Stimulated activated CD4-positive, alpha-beta T cell treated with anti-CD3 and anti-CD28 coated beads, TNF-alpha, amount 100 ng/mL, for 24 hours (primary cell): ENCODE data around the gene LMAN2L.

Experiments used
- DNase-seq, 3 experiments: peaks; one replicate each; pipeline ENCODE4 v3.0.0-alpha.2; 2020; ENCODE audit warnings: low read depth in 3 of 3

Gene LMAN2L

DNA sequence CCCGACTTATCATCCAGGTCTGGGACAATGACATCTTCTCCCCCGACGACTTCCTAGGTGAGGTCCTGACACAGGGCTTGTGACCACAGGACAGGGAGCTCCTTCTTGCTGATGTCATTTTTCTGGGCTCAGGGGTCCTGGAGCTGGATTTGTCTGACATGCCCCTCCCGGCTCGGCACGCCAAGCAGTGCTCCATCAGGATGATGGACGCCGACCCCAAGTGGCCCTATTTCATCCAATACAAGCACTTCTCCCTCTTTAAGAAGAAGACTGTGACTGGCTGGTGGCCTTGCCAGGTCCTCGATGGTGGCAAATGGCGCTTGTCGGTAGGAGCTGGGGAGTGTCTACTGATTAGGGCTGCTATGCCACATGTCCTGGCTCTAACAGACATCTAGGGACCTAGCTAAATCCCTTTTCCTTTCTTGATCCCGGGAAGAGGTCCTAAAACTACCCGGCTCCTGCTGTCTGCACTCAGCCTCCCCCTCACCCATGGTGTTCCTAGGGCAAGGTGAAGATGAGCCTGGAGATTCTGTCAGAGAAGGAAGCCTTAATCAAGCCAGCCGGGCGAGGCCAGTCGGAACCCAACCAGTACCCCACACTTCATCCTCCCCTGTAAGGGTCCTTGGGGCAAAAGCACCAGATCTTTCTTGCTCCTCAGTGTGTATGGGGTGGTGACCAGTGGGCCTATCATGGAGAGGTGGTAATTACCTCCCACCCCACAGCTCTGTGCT, 36.7 kb downstream of the LMAN2L start:
- no peak for DNase-seq

DNA sequence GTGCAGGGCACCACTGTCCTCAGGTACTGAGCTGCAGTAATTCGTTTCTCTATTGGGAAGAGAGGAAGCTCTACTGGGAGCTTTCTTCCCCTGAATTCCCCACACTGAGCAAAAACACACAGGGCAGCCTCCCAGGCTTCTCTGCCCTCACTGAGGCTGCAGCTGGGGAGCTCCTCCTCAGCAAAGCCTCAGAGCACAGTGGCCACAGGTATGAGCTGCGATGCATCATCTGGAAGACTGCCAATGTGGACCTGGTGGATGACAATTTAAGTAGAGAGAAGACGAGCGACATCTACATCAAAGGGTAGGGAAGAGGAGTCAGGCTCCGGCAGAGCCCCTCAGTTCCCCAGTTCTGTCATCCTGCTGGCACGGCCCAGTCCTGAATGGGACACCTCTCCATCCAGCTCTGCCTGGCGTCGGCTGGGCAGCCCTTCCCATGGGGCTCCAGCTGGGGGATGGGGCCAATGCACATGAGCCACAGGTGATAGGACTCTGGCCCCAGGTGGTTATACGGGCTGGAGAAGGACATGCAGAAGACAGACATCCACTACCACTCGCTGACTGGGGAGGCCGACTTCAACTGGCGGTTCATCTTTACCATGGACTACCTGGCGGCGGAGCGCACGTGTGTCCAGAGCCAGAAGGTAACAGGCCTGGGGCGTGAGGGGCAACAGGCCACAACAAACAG, 37.6 kb downstream of the LMAN2L start:
- no peak for DNase-seq

GRCh38 chr2:96701636-96702035, 38.2 kb downstream of the LMAN2L start:
- DNase-seq, result no peak

- no peak for DNase-seq
These were observed 39.8 kb downstream of the LMAN2L start for GRCh38 chr2:96700086-96700485.

- no peak for DNase-seq
These were observed 40.2 kb downstream of the LMAN2L start for GRCh38 chr2:96699621-96700020.

GRCh38 chr2:96699021-96699420, 40.8 kb downstream of the LMAN2L start:
- DNase-seq, result no peak

DNA sequence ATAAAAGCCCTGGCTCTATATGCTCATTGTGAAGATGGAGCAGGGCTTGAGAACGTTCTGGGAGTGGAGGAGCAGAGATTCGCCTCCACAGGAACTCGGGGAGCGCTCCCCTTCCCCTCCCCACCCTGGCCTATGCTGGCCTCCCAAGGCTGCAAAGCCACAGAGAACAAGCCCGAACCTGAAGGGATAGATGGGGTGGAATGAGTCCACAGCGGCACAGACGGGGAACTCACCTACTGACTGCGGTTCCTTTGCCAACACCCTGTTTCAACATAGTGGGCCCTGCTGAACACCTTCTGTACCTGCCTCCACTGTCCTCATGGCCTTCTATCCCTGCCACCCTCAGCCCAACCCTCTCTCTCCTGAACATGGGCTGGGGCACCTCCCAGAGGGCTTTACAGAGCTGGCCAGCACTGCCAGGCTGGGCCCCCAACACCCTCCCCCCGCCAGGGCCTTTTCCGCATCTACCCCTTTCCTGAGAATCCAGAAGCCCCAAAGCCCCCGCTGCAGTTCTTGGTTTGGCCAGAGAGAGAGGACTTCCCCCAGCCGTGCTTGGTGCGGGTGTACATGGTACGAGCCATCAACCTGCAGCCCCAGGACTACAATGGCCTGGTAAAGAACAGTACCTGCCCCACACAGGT, 41.5 kb downstream of the LMAN2L start:
- DNase-seq, result no peak

DNA sequence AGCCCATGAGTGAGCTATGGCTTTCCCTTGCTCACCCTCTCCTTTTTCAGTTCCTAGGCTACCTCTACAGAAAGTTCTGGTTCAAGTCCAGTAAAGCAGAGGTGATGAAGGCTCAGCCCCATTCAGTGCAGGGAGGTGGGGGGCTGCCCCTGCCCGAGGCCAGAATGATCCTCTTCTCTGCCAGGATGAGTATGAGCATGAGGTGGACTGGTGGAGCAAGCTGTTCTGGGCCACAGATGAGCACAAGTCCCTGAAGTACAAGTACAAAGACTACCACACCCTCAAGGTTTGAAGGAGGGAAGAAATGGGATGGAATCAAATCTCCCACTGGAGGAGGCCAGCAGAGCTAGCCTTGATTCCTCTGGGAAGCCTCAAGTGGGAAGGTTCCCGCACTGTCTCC, 42.4 kb downstream of the LMAN2L start:
- DNase-seq, result no peak

GRCh38 chr2:96695602-96696001, 44.3 kb downstream of the LMAN2L start:
- DNase-seq, result no peak

- no peak for DNase-seq
These were observed 44.9 kb downstream of the LMAN2L start for GRCh38 chr2:96694816-96695455.

DNA sequence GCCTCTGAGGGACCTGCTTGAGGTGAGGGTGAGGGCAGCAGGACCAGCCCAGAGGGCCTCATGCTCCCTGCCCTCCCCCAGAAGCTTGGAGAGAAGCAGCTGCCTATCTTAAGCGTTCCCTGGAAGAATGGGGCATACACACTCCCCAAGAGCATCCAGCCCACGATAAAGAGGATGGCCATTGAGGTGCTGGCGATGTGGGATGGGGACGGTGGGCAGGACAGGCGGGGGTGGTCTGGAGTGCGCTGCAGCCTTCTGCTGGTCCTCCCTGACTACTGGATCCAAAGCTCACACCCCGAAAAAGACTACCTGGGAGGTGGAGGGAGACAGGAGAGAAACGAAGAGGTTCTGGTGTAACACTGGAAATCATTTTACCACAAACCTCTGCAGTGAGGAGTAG, 45.6 kb downstream of the LMAN2L start:
- no peak for DNase-seq

- no peak for DNase-seq
These were observed 46.3 kb downstream of the LMAN2L start for GRCh38 chr2:96693286-96694200.

DNA sequence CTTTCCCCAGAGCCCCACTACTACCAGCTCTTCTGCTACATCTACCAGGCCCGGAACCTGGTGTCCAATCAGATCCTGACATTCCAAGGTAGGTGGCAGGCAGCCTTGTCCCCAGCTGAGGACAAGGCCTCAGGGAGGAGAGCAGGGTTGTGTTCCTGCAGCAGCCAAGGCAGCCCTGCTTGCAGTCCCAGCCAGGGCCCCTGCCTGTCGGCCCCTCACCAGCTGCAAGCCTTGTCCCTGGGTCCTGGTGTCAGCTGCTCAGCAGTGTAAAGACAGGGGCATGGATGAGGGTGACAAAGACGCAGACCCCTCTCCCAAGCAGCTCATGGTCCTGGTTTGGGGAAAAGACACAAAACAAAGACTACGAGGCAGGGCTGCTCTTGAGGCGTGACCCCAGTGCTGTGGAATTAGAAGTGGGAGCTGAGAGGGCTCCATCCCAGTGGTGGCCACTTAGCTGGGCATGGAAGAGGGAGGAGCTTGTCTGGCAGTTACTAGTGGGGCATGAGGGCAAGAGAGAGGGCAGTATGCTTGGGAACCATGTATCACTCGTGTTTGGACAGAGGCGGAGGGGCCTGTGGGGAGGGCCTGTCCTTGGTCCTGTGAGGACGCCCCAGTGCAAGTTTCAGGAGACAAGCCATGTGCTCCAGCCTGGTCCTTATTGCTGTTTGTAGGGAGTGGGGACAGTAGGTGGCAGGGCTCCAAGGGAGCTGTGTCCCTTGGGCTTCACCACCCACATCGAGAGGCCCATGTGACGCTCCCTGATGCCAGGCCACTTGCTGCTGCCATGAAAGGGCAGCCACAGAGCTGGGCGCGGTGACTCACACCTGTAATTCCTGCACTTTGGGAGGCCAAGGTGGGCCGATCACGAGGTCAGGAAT, 47.5 kb downstream of the LMAN2L start:
- no peak for DNase-seq

DNA sequence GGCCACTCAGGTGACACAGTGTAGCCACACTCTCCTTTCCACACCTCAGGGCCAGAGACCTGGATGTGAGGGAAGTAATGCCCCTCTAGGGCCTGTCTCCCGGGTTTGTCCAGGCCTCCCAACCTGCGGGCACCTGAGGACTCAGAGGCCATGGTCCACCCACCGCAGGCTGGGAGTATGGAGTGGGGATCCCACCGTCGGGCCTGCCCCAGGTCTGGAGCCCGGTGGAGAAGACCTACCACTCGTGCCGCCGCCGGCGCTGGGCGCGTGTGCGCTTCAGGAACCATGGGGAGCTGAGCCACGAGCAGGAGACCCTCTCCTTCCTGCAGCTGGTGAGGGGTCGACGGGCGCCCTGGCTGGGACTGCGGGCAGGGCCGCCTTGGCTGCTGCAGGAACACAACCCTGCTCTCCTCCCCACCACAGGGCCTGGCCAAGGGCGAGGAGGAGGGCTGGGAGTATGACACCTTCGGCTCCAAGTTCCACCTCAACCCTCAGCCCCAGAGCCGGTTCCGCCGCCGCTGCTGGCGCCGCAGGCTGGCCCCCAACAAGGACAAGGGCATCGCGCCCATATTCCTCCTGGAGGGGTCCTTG, 48.7 kb downstream of the LMAN2L start:
- DNase-seq, result no peak

DNA sequence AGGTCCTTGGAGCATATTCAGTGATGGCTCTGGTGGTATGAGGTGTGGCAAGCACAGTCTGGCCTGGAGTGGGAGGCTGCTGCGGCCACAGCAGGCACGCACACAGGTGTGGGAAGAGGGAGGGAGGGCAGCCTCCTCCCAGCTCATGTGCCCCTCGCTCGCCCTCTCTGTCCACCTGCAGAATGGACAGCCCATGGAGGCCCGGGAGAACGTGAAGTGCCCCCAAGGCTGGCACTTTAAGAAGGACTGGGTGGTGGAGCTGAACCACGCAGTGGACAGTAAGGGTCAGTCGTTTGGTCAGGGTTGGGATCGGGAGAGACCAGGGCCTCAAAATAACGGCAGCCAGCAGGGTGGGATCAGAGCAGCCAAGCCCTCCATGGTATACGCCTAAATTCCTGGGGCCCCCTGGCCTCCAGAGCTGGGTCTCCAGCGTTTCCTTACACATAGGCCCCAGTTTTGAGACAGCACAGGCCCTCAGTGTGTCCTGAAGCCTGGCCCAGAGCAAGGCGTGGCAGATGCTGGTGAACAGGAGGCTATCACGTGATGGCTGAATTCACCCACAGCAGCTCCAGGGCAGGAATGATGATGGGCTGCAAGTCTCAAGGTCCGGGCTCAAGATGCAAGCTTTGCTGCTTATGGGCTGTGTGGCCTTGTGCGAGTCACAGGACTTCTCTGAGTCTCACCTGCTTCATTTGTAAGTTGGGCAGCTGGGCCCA, 49.4 kb downstream of the LMAN2L start:
- no peak for DNase-seq

DNA sequence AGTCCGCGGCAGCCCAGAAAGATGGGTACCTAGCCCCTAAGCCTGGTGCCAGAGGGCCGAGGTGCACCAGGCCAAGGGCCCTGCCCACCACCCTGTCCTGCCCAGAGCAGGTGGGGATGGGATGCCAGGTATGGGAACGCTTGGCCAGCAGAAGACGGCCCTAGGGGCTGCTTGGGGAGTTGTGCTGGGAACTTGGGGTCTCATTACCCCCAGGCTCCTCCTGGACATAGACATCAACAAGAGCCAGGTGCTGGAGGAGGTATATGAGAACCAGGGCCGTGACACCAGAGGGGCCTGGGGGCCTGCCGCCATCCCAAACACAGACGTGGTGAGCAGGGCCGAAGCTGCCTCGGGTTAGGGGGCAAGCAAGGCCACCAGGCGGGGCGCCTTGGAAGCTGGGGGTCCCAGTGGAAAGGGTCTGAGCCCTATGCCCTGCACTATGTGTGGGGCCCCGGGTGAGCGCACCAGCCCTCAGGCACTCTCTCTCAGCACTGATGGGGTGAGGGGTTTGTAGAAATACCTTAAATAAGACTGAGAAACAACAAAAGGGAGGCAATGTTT, 50.4 kb downstream of the LMAN2L start:
- DNase-seq, result no peak

- DNase-seq, result no peak
These were observed 51.0 kb downstream of the LMAN2L start for GRCh38 chr2:96688649-96689430.
